DOHH2 (cell line): ENCODE data around the gene DLGAP1.

Source experiments
- CTCF ChIP-seq: fragments of 200-600 bp; sonication (generic); IDR thresholded peaks from one replicate; pipeline ENCODE4 v1.5.1; 2014; ENCODE audit warnings: antibody characterized with exemption, mild to moderate bottlenecking, low read depth, low read length; ENCODE audit not compliant: poor library complexity, severe bottlenecking
- EZH2phosphoT487 ChIP-seq: fragments of 200-600 bp; sonication (generic); IDR thresholded peaks from 2 replicates; pipeline ENCODE4 v1.6.1; 2017; ENCODE audit warnings: borderline replicate concordance, mild to moderate bottlenecking, antibody characterized with exemption, low read length, moderate library complexity, mixed read lengths

- no peak for TF ChIP-seq CTCF
- TF ChIP-seq EZH2phosphoT487 = no peak
Observed at GRCh38 chr18:4108016-4108415, 347.1 kb downstream of the DLGAP1 start.
